ENCODE measurements around the gene WHRN.

The WHRN gene

DNA sequence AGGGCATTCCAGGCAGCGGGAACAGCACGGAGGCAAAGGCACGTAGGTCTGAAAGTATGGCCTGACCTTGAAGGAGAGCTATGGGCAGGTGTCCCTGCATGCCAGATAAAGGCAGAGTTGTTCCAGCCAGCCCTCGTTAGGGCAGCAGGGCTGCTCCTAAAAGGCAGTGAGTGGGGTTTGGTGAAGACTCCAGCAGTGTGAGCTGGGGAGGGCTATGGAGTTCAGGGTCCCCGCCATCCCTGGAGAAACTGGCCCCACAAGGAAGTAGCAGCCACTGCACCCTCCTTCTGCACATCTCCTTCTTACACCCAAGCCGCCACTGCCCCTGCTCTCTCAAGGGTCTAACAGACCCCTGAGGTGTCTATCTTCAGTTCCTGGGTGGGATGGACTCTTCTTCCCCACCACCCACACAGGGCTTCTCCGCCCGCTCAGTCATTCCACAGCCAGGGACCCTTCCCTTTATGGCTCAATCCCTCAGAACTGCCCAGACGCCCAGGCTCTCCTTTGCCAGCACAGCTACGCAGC is 118.8 kb downstream of the WHRN start:
- no peak for DNase-seq (ENCODE audit: extremely low read depth in 1 of 2, low read depth in 1 of 2)

DNA sequence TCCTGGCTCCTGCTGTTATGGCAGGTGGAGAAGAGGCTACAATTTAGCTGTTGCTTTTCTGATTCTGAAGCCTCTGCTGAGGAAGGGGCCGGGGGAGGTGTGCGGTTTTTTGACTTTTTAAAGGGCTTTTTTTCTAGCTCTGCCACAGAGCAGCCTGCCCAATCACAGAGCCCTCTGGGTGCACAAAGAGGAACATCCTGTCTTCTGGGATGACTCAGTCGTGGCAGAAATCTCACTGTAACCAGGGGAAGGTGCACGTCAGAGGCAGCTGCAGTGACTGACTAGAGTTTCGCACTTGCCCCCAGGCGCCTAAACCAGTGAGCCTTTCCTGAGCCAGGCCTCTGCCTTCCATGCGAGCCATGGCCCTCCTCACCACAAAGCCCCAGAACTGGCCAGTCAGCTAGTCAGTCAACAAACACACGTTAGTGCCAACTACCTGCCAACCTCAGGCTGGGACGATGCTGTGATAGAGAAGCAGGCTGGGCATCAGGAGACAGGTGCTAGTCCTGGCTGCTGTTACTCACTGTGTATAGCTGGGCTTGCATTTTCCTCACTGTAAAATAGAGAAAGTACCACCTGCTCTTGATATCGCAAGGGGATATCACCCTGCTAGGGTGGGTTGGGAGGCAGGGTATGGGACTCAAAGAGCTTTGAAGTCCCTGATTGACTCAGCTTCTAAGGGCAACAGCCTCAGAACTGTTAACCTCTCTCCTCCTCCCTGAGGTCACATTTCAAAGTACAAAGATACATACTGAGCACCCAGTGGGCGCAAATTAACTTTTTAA is 119.7 kb downstream of the WHRN start:
- peak; percentile 72 to 84 for DNase-seq (ENCODE audit: extremely low read depth in 1 of 2, low read depth in 1 of 2)

- DNase-seq (ENCODE audit: extremely low read depth in 1 of 2, low read depth in 1 of 2) = no peak
Observed at GRCh38 chr9:114384836-114385396, 120.4 kb downstream of the WHRN start.

DNA sequence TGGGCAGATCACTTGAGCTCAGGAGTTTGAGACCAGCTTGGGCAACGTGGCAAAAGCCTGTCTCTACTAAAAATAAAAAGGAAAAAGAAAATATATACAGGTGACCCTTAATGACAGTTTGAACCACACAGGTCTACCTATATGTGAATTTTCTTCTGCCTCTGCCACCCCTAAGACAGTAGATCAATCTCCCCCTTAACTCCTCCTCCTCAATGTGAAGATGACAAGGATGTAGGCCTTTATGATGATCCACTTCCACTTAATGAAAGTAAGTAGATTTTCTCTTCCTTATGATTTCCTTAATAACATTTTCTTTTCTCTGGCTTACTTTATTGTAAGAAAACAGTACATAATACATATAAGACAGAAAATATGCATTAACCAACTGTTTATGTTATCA is 120.9 kb downstream of the WHRN start:
- no peak for DNase-seq (ENCODE audit: extremely low read depth in 1 of 2, low read depth in 1 of 2)

GRCh38 chr9:114383521-114384231 is 121.6 kb downstream of the WHRN start:
- no peak for DNase-seq (ENCODE audit: extremely low read depth in 1 of 2, low read depth in 1 of 2)

DNA sequence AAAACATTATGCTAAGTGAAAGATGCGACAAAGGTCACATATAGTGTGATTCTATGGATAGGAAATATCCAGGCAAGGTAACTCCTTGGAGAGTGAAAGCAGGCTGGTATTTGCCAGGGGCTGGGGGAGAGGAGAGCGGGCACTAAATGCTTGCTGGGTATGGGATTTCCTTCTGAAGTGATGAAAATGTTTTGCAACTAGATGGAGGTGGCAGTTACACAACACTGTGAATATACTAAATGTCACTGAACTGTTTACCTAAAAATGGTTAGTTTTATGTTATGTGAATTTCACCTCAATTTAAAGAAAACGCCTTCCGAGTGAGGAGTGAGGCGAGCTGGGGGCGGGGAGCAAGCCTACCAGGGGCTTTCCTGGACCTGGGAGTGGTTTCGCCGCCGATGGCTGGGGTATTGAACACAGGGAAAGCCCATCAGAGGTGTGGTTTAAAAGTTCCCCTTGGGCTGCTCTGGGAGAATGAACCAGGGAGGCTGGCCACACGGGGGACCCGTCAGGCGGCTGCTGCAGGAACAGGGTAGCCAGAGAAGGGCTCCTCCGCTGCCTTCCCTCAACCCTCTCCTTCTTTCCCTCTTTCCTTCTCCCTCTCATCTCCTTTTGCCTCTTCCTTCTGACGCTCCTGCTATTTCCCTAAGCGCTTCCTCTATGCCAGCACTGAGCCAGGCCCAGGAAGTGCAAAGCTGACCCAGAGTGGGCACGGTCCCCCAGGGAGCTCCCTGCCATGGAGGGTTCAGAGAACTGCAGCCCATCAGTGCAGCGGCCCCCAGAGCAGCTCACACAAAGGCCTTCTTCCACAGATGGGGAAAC is 122.4 kb downstream of the WHRN start:
- DNase-seq (ENCODE audit: extremely low read depth in 1 of 2, low read depth in 1 of 2) = peak; percentile 41 to 49

DNA sequence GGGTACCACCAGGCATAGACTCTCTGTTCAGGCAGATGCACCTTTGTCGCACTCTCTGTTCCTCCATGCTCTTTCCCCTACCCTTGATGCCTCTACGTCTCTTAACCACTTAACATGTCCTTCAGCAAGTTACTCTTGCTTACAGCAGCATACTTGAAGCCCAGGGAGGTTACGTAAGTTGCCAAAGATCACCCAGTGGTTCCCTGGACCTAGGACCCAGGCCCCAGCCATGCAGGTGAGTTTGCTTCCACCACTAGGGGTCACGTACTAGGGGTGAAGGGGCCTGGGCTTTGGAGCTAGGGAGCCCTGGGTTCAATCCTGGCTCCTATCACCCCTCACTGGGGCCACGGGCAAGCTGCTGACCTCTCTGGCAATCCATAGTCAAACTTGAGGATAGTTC is 126.4 kb downstream of the WHRN start:
- no peak for DNase-seq (ENCODE audit: extremely low read depth in 1 of 2, low read depth in 1 of 2)

DNA sequence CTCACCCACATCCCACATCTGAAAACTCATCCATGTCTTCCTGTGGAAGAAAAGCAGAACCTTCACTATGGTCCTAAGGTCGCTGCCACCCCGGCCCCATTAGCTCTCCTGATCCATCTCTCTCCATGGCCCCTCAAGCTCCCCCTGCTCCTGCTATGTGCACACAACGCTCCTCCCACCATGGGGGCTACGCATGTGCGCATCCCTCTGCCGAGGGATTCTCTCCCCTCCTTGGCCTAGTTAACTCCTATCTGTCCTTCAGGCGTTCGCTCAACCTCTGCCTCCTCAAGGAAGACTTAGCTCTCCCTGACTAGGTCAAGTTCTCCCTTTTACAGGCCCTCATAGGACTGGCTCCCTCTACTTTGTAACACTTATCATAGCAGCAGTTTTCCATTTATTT is 127.3 kb downstream of the WHRN start:
- DNase-seq (ENCODE audit: extremely low read depth in 1 of 2, low read depth in 1 of 2) = no peak

GRCh38 chr9:114376586-114377445 is 128.5 kb downstream of the WHRN start:
- no peak for DNase-seq (ENCODE audit: extremely low read depth in 1 of 2, low read depth in 1 of 2)

- DNase-seq (ENCODE audit: extremely low read depth in 1 of 2, low read depth in 1 of 2) = no peak
Observed at GRCh38 chr9:114375386-114376175, 129.7 kb downstream of the WHRN start.

GRCh38 chr9:114374936-114375335 is 130.3 kb downstream of the WHRN start:
- no peak for DNase-seq (ENCODE audit: extremely low read depth in 1 of 2, low read depth in 1 of 2)

- no peak for DNase-seq (ENCODE audit: extremely low read depth in 1 of 2, low read depth in 1 of 2)
Observed at GRCh38 chr9:114373960-114374730, 131.1 kb downstream of the WHRN start.

- DNase-seq (ENCODE audit: extremely low read depth in 1 of 2, low read depth in 1 of 2) = peak; percentile 62 to 69
Observed at GRCh38 chr9:114372921-114373448, 132.3 kb downstream of the WHRN start.

- DNase-seq (ENCODE audit: extremely low read depth in 1 of 2, low read depth in 1 of 2) = no peak
Observed at GRCh38 chr9:114371973-114372917, 133.0 kb downstream of the WHRN start.

DNA sequence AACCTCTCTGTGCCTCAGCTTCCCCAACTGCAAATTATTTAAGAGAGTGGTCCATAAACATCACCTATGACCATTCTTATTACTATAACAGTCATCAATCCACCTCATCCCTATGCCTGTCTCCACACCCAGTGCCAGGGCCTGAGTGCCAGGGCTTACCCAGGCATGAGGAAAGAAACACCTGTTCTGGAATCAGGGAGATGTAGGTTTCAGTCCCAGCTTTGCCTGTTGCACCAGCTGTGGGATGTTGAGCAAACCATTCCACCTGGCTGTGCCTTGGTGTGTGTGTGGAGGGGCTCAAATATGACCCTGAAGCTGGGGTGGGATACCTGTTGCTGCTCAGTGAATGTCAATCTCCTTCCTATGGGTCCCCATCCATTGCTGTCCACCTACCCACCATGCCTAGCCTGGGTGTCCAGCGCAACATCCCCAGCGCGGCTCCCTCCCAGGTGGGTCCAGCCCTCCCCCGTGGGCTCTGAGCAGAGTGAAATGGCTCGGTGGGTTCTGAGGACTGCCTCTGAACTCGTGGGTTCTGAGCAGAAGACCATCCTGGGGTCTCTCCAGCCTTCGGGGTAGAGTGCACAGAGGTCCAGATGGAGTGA is 133.8 kb downstream of the WHRN start:
- no peak for DNase-seq (ENCODE audit: extremely low read depth in 1 of 2, low read depth in 1 of 2)

DNA sequence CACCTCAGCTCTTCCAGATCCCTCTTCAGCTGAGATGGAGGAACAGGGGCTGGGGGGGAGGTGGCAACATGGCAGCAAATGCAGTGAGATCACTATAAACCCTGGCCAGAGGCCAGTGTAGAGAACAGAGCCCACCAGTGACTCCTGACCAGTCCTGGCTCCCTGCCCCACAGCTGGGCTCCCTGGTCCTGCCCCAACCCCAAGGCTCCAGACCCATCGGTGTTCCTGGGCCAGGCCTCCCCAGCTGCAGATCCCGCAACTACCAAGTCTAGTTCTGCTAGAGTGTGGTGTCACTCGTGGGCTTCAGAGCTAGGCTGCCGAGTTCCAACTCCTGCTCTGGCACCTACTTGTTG is 134.3 kb downstream of the WHRN start:
- DNase-seq (ENCODE audit: extremely low read depth in 1 of 2, low read depth in 1 of 2) = no peak
